ENCODE data around the gene FAM98B.
"Not testable (repeated sequence)": the region's sequence is repeated elsewhere in the genome, so short reads cannot be mapped to it uniquely, and the experiment has no call there.

Gene FAM98B

GRCh38 chr15:38453971-38454695, at the start of gene FAM98B:
TSS of gene FAM98B (plus strand) at chr15:38454127. CDS start at chr15:38454162, 35 bp downstream.
- Mint-ChIP-seq H3K36me3 (peaks cover 7% of the 10 kb centered on the region), H3K4me1 (peaks cover 39% of the 10 kb centered on the region), H3K27ac (peak within 1 kb of the TSS; percentile 95), H3K27me3 (no peaks in the 10 kb centered on the region), H3K9me3 (no peaks in the 10 kb centered on the region), H3K4me3 (peak within 1 kb of the TSS; percentile 98)

- Mint-ChIP-seq H3K27me3 (peaks cover 16% of the 10 kb centered on the region), H3K4me3 (no peak overlapping the region), H3K27ac (no peak overlapping the region), H3K9me3 (no peaks in the 10 kb centered on the region), H3K4me1 (no peaks in the 10 kb centered on the region), H3K36me3 (no peaks in the 10 kb centered on the region)
Measured at GRCh38 chr15:38406436-38406835, 47.5 kb upstream of the FAM98B start.

- H3K9me3 Mint-ChIP-seq, result no peaks in the 10 kb centered on the region
- no peaks in the 10 kb centered on the region for H3K36me3 Mint-ChIP-seq
- H3K27me3 Mint-ChIP-seq, result peaks cover 13% of the 10 kb centered on the region
- no peak overlapping the region for H3K4me3 Mint-ChIP-seq
- no peak overlapping the region for H3K27ac Mint-ChIP-seq
- no peaks in the 10 kb centered on the region for H3K4me1 Mint-ChIP-seq
Measured at GRCh38 chr15:38408576-38408975, 45.4 kb upstream of the FAM98B start.

GRCh38 chr15:38411902-38412301, 42.0 kb upstream of the FAM98B start:
- Mint-ChIP-seq H3K36me3 (no peaks in the 10 kb centered on the region), H3K9me3 (no peaks in the 10 kb centered on the region), H3K27me3 (peaks cover 24% of the 10 kb centered on the region), H3K27ac (no peak overlapping the region), H3K4me3 (no peak overlapping the region), H3K4me1 (no peaks in the 10 kb centered on the region)

- Mint-ChIP-seq H3K4me3 (no peak overlapping the region), H3K9me3 (no peaks in the 10 kb centered on the region), H3K27ac (no peak overlapping the region), H3K36me3 (no peaks in the 10 kb centered on the region), H3K4me1 (no peaks in the 10 kb centered on the region), H3K27me3 (peaks cover 29% of the 10 kb centered on the region)
Measured at GRCh38 chr15:38412466-38412865, 41.5 kb upstream of the FAM98B start.

- H3K4me3 Mint-ChIP-seq, result no peak overlapping the region
- peaks cover 31% of the 10 kb centered on the region for H3K27me3 Mint-ChIP-seq
- no peaks in the 10 kb centered on the region for H3K9me3 Mint-ChIP-seq
- no peaks in the 10 kb centered on the region for H3K4me1 Mint-ChIP-seq
- no peaks in the 10 kb centered on the region for H3K36me3 Mint-ChIP-seq
- H3K27ac Mint-ChIP-seq, result no peak overlapping the region
Measured at GRCh38 chr15:38414357-38414756, 39.6 kb upstream of the FAM98B start.

- Mint-ChIP-seq H3K27me3 (peaks cover 24% of the 10 kb centered on the region), H3K4me1 (no peaks in the 10 kb centered on the region)
Measured at GRCh38 chr15:38421069-38421690, 32.7 kb upstream of the FAM98B start.

GRCh38 chr15:38424101-38424552, 29.8 kb upstream of the FAM98B start:
- no peak overlapping the region for H3K4me3 Mint-ChIP-seq
- no peaks in the 10 kb centered on the region for H3K36me3 Mint-ChIP-seq
- H3K4me1 Mint-ChIP-seq, result no peaks in the 10 kb centered on the region
- no peak overlapping the region for H3K27ac Mint-ChIP-seq
- H3K9me3 Mint-ChIP-seq, result no peaks in the 10 kb centered on the region
- peaks cover 9% of the 10 kb centered on the region for H3K27me3 Mint-ChIP-seq

More at GRCh38 chr15:38421069-38421690, 32.7 kb upstream of the FAM98B start:
- Mint-ChIP-seq H3K27ac (no peak overlapping the region), H3K4me3 (no peak overlapping the region), H3K36me3 (no peaks in the 10 kb centered on the region), H3K9me3 (no peaks in the 10 kb centered on the region)

- Mint-ChIP-seq H3K27me3 (peaks cover 9% of the 10 kb centered on the region), H3K4me1 (no peaks in the 10 kb centered on the region), H3K27ac (no peak overlapping the region), H3K9me3 (no peaks in the 10 kb centered on the region), H3K4me3 (no peak overlapping the region), H3K36me3 (no peaks in the 10 kb centered on the region)
Measured at GRCh38 chr15:38425269-38425668, 28.7 kb upstream of the FAM98B start.

GRCh38 chr15:38427380-38427779, 26.5 kb upstream of the FAM98B start:
- Mint-ChIP-seq H3K4me1 (no peaks in the 10 kb centered on the region), H3K36me3 (no peaks in the 10 kb centered on the region), H3K27ac (no peak overlapping the region), H3K4me3 (no peak overlapping the region), H3K27me3 (peaks cover 4% of the 10 kb centered on the region), H3K9me3 (no peaks in the 10 kb centered on the region)

- Mint-ChIP-seq H3K4me1 (no peaks in the 10 kb centered on the region), H3K9me3 (no peaks in the 10 kb centered on the region), H3K27ac (no peak overlapping the region), H3K4me3 (no peak overlapping the region), H3K36me3 (no peaks in the 10 kb centered on the region), H3K27me3 (peaks cover 2% of the 10 kb centered on the region)
Measured at GRCh38 chr15:38430106-38430760, 23.7 kb upstream of the FAM98B start.

- peaks cover 20% of the 10 kb centered on the region for H3K27me3 Mint-ChIP-seq
- peaks cover 6% of the 10 kb centered on the region for H3K9me3 Mint-ChIP-seq
- H3K27ac Mint-ChIP-seq, result no peak overlapping the region
- no peak overlapping the region for H3K4me3 Mint-ChIP-seq
- peaks cover 7% of the 10 kb centered on the region for H3K4me1 Mint-ChIP-seq
- peaks cover 4% of the 10 kb centered on the region for H3K36me3 Mint-ChIP-seq
Measured at GRCh38 chr15:38436993-38437392, 16.9 kb upstream of the FAM98B start.

GRCh38 chr15:38437603-38438002, 16.3 kb upstream of the FAM98B start:
- not testable (repeated sequence) for H3K4me3 Mint-ChIP-seq, H3K36me3 Mint-ChIP-seq, H3K9me3 Mint-ChIP-seq, H3K27ac Mint-ChIP-seq, H3K4me1 Mint-ChIP-seq
- peaks cover 20% of the 10 kb centered on the region for H3K27me3 Mint-ChIP-seq

- Mint-ChIP-seq H3K4me1 (peaks cover 7% of the 10 kb centered on the region), H3K36me3 (peaks cover 4% of the 10 kb centered on the region), H3K27ac (no peak overlapping the region), H3K4me3 (no peak overlapping the region), H3K27me3 (peaks cover 20% of the 10 kb centered on the region), H3K9me3 (peaks cover 6% of the 10 kb centered on the region)
Measured at GRCh38 chr15:38438031-38438986, 15.6 kb upstream of the FAM98B start.
